GM11168 (cell line): ENCODE data around the gene HBS1L.

Source experiments
- in situ Hi-C: fragments of 300-500 bp; cut with MboI; formaldehyde crosslinking; loops from one replicate; pipeline ENCODE4 v1.12.0; 2022; ENCODE audit warnings: low sequenced_read_pairs; ENCODE audit not compliant: unreplicated experiment

Gene HBS1L

GRCh38 chr6:134956032-134956431 is 98.6 kb downstream of the HBS1L start:
- in situ Hi-C loops = no loop called here

GRCh38 chr6:134954272-134955000 is 100.2 kb downstream of the HBS1L start:
- in situ Hi-C loops = no loop called here

GRCh38 chr6:134951494-134952263 is 102.9 kb downstream of the HBS1L start:
- in situ Hi-C loops = no loop called here

- in situ Hi-C loops = no loop called here
Observed at GRCh38 chr6:134950482-134950881, 104.1 kb downstream of the HBS1L start.

DNA sequence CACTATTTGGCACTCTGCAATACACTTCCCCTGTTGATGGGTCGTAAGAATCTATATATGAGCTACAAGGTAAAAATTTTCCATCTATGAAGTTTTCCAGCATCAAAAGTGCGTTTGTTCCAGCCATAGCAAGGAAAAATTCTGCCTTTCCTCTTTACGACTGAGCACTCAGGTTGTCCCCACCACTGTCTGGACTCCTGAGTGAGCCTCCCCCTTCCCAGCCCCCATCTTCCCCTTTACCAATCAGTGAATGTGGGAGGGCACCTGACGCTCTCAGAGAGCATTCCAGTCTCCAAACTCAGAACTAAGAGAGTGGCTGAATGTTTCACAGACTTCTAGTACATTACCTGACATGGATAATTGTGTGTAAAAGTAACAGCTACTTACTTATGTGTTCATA is 104.7 kb downstream of the HBS1L start, which contains the start of gene ALDH8A1:
Gene ALDH8A1 (minus strand): TSS at position 175 of the 400 bp plus-strand sequence. CDS start 48 bp downstream, at position 127.
- in situ Hi-C loops = loop anchor here (5.0 kb wide), 1 partner anchor 783 kb away; no protein-coding TSS in a partner anchor

DNA sequence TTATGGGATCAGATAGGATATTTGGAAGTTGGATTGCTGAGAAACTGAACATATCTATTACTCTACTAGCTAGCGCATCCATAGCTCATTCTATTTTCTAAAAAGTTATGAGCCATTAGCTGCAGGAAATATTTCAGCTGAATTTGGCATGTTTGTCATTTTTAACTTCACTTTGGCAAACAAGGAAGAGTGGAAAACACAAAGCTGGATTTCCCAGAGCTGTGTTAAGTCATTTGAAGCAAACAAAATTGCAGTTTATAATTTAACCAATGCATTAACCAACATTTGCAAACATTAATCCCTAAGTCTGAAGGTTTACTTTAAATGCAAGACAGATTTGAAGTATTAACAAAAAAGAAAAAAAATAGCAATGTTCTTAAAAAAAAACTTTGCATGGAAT is 105.9 kb downstream of the HBS1L start:
- in situ Hi-C loops = loop anchor here (5.0 kb wide), 1 partner anchor 781 kb away; no protein-coding TSS in a partner anchor

GRCh38 chr6:134948142-134948541 is 106.5 kb downstream of the HBS1L start:
- in situ Hi-C loops = loop anchor here (5.0 kb wide), 1 partner anchor 781 kb away; no protein-coding TSS in a partner anchor

DNA sequence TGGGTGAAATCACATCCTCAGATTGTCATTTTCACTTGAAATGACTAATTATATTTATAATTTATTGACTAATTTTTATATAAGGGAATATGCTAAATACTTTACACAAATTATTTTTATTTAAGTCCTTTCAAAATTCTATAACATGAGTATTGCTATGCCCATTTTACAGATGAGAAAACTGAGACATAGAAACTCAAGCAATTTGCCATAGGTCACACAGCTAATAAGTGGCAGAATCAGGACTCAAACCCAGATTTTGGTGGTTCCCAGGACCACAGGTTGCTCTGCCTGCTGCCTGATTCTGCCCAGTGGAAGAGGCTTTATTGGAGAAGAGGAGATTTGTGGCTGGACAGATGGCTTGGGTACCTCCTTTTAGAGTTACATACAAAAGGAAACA is 109.6 kb downstream of the HBS1L start:
- in situ Hi-C loops = loop anchor here (5.0 kb wide), 1 partner anchor 778 kb away; no protein-coding TSS in a partner anchor

DNA sequence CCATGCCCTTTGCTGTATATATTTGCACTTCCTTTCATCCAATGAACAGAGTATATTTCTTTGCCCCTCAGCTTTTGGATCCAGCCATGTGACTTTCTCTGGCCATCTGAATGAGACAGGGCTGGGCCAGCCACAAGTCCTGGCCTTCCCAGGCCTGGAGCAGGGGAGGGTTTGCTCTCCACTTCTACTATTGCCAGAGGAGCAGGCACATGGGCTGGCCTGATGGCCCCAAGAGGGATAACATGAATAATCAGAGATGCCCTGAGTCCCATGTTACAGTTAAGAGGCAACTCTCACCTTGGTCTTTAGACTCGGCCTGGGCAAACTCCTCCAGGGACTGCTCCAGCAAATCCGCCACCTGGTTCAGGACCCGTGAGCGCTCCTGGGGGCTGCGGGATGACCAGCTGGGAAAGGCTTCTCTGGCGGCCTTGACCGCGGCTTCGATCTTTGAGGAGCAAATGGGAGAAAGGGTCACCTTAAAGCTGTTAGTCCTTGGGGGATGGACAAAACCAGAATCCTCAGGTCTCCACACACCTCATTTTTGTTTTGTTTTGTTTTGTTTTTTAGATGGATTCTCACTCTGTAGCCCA is 111.0 kb downstream of the HBS1L start:
- in situ Hi-C loops = no loop called here

DNA sequence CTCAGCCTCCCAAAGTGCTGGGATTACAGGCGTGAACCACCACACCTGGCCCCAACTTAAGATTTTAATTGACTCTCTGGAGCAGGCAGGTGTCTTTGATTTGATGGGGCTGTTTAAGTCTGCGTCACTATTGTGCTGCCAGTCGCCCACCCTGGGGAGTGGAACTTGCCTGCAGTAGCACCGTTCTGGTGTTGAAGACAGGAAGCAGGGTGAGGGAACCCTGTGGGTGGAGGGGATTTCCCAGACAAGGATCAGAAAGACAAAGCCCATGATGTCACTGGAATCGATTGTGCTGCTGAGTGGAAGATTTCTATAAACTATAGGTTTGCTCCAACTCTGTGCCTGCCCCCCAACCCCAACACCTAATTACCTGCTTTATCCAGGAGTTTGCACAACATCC is 115.7 kb downstream of the HBS1L start:
- in situ Hi-C loops = no loop called here

DNA sequence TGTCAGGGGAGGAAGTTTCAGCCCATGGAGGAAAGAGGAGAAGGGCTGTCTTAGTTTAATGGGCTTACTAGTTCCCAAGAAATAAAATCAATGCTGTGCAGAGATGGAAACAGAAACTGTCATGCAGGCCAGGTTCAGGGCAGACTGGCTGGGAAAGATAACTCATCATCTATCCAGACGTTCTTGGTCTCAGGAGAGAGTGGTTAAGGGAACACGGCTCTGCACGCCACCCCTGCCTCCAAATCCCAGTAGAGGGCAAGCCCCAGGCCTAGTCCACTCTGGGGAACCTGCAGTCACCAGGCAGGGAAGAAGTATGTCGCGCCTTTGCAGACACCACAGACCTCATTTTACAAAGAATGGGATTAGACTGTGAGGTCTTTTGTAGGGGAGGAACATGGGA is 117.2 kb downstream of the HBS1L start:
- in situ Hi-C loops = no loop called here

GRCh38 chr6:134936931-134937330 is 117.7 kb downstream of the HBS1L start:
- in situ Hi-C loops = no loop called here

- in situ Hi-C loops = no loop called here
Observed at GRCh38 chr6:134936476-134936875, 118.1 kb downstream of the HBS1L start.

- in situ Hi-C loops = no loop called here
Observed at GRCh38 chr6:134934793-134935485, 119.7 kb downstream of the HBS1L start.

DNA sequence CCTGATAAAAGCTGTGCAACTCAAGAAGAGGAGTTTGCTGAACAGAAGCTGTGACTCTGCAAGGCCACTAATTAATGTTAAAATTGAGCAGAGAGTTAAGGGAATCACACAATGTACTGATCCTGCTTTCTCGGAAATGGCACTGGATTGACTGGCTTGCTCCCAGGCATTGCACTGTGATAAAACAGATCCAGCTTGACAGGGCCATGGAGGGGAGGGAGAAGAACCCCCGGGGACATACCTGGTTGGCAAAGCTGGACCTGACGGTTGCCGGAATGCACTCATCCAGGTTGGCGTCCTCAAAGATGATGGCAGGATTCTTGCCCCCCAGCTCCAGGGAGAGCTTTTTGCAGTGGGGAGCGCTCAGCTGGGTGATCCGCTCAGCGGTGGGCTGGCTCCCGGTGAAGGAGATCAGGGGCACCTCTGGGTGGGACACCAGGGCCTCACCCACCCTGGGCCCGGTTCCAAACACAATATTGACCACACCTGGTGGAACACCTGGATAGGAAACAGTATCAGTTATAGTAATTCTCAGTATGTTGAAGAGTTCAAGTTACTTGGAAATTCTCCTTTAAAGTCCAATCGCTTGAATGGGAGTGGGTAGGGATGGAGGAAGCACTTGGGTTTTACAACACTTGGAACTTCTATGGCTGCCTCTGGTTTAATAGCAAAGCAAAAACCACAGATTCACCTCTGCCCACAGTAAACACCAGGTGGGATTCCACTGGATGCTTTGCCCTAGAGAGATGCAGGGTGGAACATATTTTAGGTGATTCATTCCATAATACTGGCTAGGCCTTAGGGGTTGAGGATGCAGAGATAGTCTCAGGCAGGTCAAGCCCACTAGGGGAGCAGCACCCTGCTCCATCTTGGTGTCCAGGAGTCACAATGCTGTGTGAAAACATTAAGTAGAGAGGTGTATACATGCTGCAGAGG is 121.8 kb downstream of the HBS1L start:
- in situ Hi-C loops = no loop called here

DNA sequence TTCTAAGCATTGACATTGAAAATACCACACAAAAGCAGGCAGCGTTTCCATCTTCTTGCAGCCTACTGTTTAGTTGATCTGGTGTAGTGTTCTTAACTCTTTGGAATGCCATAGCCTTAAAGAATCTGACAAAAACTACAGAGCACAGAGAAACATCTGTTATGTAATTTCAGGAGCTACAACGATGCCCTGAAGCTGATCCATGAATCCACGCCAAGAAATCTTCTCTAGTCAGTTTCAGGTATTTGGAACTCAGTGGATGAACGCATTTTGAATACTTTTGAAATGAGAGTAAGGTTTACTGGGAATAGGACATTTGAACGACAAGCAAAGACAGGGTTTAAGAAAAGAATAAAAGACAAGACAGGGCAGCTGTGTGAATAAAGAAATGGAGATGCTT is 122.5 kb downstream of the HBS1L start:
- in situ Hi-C loops = no loop called here

DNA sequence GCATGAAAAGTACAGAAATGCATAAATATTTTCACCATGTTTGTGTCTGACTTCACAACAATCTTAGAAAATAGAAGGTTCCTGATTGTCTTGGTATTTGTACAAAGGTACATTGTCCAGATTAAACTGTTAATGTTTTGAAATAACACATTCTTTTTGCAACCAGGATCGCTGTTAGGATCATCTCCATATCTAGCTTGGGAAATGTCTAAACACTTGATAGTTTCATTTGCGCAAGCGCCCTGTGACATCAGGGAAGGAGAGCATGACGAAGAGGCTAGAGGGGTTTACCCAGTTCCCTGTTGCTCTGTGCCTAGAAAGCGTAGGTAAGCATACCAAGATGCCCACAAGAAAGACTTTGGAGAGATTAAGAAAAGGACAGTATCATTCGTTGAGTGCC is 124.2 kb downstream of the HBS1L start:
- in situ Hi-C loops = no loop called here

- in situ Hi-C loops = no loop called here
Observed at GRCh38 chr6:134928151-134928900, 126.3 kb downstream of the HBS1L start.

GRCh38 chr6:134925800-134926199 is 128.8 kb downstream of the HBS1L start:
- in situ Hi-C loops = no loop called here
